ENCODE data around the gene EIF5A.
A peak's percentile ranks its signal among the peaks of the same experiment; 100 is the strongest.

The EIF5A gene

DNA sequence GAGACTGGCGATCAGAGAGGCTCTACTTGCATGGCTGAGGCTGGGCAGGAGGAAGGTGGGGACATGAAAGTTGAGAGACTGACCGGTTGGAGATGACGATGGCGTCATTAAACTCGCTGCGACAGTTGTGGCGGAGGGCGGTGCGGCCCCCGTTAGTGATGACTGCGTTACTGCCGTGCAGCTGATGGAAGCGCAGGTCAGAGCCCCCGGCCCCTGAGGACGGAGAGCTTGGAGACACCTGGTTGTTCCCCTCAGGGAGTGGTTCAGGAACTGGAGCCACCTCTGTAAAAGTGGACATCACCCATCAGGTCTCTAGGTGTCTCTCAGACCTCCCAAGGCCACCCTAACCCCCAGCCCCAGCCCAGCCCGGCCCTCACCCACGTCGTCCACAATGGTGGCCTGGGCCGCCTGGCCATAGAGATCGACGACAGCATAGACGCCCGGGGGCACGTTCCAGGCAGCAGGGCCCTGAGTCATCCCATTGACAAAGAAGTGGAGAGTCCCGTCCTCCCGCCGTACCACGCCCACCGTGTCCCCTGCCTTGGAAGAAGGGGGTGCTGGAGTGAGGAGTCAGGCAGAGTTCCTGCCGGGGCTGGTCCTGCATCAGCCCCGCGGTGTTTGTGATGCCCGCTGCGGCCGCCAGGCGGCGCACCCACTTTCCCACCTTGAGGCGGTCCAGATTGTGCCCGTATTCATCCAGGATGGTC, 16.5 kb downstream of the EIF5A start:
- TF ChIP-seq, protein P1, sequence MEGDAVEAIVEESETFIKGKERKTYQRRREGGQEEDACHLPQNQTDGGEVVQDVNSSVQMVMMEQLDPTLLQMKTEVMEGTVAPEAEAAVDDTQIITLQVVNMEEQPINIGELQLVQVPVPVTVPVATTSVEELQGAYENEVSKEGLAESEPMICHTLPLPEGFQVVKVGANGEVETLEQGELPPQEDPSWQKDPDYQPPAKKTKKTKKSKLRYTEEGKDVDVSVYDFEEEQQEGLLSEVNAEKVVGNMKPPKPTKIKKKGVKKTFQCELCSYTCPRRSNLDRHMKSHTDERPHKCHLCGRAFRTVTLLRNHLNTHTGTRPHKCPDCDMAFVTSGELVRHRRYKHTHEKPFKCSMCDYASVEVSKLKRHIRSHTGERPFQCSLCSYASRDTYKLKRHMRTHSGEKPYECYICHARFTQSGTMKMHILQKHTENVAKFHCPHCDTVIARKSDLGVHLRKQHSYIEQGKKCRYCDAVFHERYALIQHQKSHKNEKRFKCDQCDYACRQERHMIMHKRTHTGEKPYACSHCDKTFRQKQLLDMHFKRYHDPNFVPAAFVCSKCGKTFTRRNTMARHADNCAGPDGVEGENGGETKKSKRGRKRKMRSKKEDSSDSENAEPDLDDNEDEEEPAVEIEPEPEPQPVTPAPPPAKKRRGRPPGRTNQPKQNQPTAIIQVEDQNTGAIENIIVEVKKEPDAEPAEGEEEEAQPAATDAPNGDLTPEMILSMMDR (IDR thresholded peaks at IDR 0.05; ENCODE audit: insufficient read depth, missing control alignments) = peak; percentile 48

DNA sequence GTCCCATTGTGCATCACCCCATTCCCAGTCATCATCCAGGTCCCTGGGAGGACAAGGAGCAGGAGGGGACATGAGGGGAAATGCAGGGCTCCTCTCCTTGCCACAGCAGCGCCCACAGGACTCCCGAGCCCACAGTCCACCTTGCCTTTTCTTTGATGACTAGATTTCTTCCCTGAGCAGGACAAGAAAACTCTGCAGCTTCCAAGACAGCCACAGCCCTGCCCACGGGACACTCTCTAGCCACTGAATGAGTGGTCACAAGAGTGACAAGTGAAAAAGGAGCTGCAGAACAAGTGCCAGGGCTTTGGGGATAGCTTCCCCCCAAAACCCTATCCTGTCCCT, 17.0 kb downstream of the EIF5A start:
- TF ChIP-seq, protein P1 (IDR thresholded peaks at IDR 0.05; ENCODE audit: insufficient read depth, missing control alignments) = no peak
- DNase-seq (ENCODE audit: insufficient read length, low spot score) (no peak), FAIRE-seq (no peak)

More for the DNA sequence above, 16.5 kb downstream of the EIF5A start:
- FAIRE-seq (no peak), DNase-seq (ENCODE audit: insufficient read length, low spot score) (peak; percentile 94)

DNA sequence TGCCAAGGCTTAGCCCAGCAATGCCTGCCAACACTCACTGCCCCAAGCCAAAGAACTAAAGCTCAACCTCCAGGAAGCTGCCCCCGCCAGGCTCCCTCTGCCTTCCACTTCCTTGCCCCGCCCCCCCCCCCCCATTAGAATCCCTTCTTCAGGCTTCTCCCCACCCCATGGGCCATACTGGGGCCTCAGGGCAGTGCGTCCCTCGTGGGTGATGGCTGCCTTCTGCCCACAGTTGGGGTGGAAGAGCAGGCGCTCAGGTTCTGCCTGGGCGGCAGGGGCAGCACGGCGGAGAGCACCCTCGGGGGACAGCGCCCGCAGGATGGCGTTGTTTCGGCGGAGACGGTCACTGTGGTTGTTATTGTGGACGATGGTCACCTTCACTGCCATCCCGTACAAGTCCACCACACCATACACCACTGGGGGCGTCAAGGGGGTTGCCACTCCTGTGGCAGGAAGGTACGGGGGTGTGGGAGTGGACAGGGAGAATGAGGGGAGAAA, 17.7 kb downstream of the EIF5A start:
- FAIRE-seq = no peak
- TF ChIP-seq, protein P1 (IDR thresholded peaks at IDR 0.05; ENCODE audit: insufficient read depth, missing control alignments) = no peak
- no peak for DNase-seq (ENCODE audit: insufficient read length, low spot score)

DNA sequence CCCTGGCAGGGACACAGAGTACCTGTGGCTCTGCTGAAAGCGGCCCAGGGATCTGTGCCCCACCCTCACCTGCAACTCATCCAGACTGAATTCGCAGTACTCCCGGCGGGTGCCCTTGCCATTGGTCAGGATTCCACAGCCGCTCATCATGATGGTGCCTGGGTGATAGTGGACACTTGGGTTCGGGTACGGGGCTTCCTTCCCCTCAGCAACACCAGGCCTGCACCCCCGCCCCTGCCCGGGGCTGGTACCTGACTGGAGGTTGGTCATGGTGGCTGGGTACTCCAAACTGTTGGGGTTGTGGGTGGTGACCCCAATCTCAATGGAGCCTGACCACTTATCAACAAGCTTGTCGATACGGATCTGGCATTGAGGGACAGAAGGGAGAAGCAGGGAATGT, 18.8 kb downstream of the EIF5A start:
- TF ChIP-seq, protein P1 (IDR thresholded peaks at IDR 0.05; ENCODE audit: insufficient read depth, missing control alignments) = no peak
- no peak for FAIRE-seq
- DNase-seq (ENCODE audit: insufficient read length, low spot score) = no peak

DNA sequence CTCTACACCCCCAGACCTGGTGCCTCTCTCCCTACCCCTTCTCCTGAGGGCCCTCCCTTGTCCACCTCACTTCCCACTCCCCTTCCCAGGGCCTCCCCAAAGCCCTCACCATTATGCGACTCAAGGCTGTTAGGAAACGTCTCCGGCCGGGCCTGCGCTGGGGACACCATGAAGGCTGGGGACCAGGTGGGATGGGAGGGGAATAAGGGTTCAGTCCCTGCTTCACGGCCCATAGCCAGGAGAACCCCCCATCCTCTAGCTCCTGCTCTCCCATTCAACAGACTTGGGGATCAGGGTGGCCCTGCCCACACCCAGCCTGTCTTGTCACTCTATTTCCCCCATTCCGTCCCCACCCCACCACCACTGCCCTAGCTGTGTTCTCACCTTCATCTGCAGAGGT, 19.6 kb downstream of the EIF5A start:
- DNase-seq (ENCODE audit: insufficient read length, low spot score) (no peak), FAIRE-seq (no peak)
- TF ChIP-seq, protein P1 (IDR thresholded peaks at IDR 0.05; ENCODE audit: insufficient read depth, missing control alignments) = no peak

DNA sequence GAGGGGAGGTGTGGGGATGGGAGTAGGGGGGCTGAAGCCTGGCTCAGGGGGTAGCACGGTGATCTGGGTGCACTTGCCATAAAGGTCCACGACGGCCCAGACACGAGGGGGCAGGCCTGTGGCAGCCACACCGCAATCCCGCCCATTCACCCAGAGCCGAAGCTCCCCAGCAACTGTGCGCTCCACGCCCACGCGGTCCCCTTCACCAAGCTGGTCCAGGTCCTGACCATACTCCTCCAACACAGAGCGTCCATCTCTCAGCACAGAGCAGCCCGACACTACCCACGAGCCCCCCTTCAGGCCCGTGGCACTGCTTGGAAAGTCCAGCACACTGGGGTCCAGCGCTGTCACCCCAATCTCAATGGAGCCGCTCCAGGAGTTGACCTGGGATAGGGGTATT, 20.1 kb downstream of the EIF5A start:
- FAIRE-seq (no peak), DNase-seq (ENCODE audit: insufficient read length, low spot score) (no peak)
- TF ChIP-seq, protein P1 (IDR thresholded peaks at IDR 0.05; ENCODE audit: insufficient read depth, missing control alignments) = no peak

DNA sequence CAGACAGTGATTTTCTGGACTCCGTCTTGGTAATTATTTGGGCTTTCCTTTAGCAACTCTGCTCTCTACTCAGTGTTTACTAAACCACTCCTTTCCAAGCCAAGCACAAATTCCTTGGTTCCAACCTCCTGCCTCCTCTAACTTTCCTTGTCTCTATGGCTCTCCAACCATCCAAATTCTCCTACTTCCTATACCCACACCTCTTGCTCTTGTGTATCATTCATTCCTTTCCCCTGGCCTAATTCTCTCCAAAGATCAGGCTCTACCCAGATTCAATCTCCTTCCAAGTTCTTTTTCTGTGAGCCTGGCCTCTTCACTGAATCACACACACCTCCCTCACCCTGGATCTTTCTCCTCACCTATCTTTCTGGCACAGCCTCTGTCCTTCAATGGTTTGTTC, 20.6 kb downstream of the EIF5A start:
- FAIRE-seq (no peak), DNase-seq (ENCODE audit: insufficient read length, low spot score) (no peak)
- TF ChIP-seq, protein P1 (IDR thresholded peaks at IDR 0.05; ENCODE audit: insufficient read depth, missing control alignments) = no peak
